OCI-LY7 (cell line): ENCODE data around the gene AHCTF1.
"Not testable (repeated sequence)": the region's sequence is repeated elsewhere in the genome, so short reads cannot be mapped to it uniquely, and the experiment has no call there.

Experiments used
- EZH2phosphoT487 ChIP-seq: fragments of 200-600 bp; sonication (generic); IDR thresholded peaks from 2 replicates; pipeline ENCODE4 v1.6.1; 2018; ENCODE audit warnings: low read depth, borderline replicate concordance, mild to moderate bottlenecking, mixed run types, antibody characterized with exemption, low read length, moderate library complexity, mixed read lengths
- TF ChIP-seq, protein P1 (sequence below): fragments of 200-600 bp; sonication (generic); conservative IDR thresholded peaks from 2 replicates; pipeline ENCODE4 v1.5.1; 2014; ENCODE audit warnings: mild to moderate bottlenecking, antibody characterized with exemption, low read length, moderate library complexity, mixed read lengths

DNA sequence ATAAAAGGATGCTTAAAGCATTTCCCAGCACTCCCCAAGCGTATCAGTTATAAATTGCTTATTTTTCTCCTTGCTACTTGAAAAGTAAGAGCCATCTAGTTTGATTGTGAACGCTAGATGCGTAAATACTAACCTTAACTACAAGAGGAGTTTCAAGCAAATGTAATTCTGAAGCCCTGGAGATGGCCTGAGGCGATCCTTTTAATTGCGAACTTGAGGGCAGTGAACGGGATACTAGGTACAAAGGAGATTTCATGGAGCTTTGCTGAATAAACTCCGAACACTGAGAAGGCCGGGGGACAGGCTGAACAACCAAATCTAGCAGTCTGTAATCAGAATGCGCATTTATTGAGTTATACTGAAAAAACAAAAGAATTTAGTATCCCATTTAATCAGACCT lies 68.0 kb downstream of the AHCTF1 start:
- TF ChIP-seq, protein P1, sequence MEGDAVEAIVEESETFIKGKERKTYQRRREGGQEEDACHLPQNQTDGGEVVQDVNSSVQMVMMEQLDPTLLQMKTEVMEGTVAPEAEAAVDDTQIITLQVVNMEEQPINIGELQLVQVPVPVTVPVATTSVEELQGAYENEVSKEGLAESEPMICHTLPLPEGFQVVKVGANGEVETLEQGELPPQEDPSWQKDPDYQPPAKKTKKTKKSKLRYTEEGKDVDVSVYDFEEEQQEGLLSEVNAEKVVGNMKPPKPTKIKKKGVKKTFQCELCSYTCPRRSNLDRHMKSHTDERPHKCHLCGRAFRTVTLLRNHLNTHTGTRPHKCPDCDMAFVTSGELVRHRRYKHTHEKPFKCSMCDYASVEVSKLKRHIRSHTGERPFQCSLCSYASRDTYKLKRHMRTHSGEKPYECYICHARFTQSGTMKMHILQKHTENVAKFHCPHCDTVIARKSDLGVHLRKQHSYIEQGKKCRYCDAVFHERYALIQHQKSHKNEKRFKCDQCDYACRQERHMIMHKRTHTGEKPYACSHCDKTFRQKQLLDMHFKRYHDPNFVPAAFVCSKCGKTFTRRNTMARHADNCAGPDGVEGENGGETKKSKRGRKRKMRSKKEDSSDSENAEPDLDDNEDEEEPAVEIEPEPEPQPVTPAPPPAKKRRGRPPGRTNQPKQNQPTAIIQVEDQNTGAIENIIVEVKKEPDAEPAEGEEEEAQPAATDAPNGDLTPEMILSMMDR: not testable (repeated sequence)
- TF ChIP-seq EZH2phosphoT487: not testable (repeated sequence)
